ENCODE data around the gene MGAT1. TPM values are rescaled to one million over a fixed set of nuclear protein-coding genes. Genes with fewer than 3 reads are reported as not detected.

MGAT1 gene
- total and polyA plus RNA-seq, 2 donors from 2014 or later = 73.3 to 132 TPM

DNA sequence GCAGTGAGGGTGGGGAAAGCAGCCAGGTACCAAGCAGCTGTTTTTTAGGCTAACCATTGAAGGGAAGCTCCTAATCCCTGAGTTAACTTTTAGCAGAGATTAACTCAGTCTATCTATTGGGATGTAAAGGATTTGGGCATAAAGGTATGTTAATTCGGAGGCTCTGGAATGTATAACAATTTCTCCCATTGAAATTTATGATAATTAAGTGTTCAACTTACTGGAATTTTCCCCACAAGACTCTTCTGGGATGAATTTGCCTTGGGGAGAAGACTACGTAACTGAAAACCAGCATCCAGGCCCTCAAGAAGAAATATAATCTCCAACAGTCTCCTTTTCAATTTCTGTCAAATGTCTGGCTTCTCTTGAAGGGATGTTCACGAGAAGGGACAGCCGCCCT, 34.9 kb upstream of the MGAT1 start:
- peaks cover 0 to 14% (median 9%) of the 10 kb centered on the region in 3 donors for H3K36me3 ChIP-seq (ENCODE audit: control insufficient read depth in 2 of 3, insufficient read depth in 3 of 3, low read length in 3 of 3)
- no peaks in the 10 kb centered on the region for H3K9me3 ChIP-seq (ENCODE audit: control insufficient read depth in 2 of 3, insufficient read depth in 1 of 3, low read length in 3 of 3)
- DNase-seq (no peak), FAIRE-seq (no peak)
- H3K27ac ChIP-seq (ENCODE audit: low read depth in 2 of 2, low read length in 2 of 2) = no peak overlapping the region
- H3K27me3 ChIP-seq (ENCODE audit: control insufficient read depth, insufficient read depth, low read length) = no peaks in the 10 kb centered on the region
- H3K4me1 ChIP-seq (ENCODE audit: control insufficient read depth in 2 of 3, insufficient read depth in 2 of 3, low read depth in 1 of 3, low read length in 3 of 3) = peaks cover 0 to 5% (median 4%) of the 10 kb centered on the region in 3 donors
- no peak overlapping the region for H3K4me3 ChIP-seq (ENCODE audit: low read length in 3 of 3)
- no peak for TF ChIP-seq CTCF (IDR thresholded peaks at IDR 0.05; ENCODE audit: borderline replicate concordance, extremely low read depth, insufficient read depth)
- intact Hi-C loops (cut with DNase I) = no loop called here
- no peak overlapping the region for H3K9ac ChIP-seq (ENCODE audit: low read length in 3 of 3)

DNA sequence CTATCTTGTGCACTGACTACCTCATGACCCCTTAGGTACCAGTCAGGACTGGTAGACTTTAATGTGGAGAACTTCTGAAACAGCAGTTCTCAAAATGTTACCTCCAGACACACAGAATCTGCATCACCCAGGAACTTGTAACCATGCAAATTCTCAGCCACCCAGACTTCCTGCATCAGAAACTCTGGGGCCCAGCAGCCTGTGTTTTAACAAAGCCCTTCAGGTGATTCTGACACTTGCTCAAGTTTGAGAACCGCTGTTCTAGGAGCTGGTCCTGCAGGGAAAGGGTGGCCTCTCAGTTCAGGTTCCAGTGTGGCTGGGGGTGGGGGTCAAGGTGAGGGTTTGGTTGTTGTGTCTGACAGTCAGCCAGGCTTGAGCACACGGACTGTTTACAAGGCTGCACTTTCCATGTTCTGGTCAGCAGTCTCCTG, 30.0 kb upstream of the MGAT1 start:
- Histone ChIP-seq H3K9me3 (ENCODE audit: control insufficient read depth in 2 of 3, insufficient read depth in 1 of 3, low read length in 3 of 3) (peaks cover 0 to 2% (median 0%) of the 10 kb centered on the region in 3 donors), H3K27ac (ENCODE audit: low read depth in 2 of 2, low read length in 2 of 2) (no peak overlapping the region), H3K4me3 (ENCODE audit: low read length in 3 of 3) (peak overlapping the region in 2 of 3 donors; percentile 67 to 91), H3K4me1 (ENCODE audit: control insufficient read depth in 2 of 3, insufficient read depth in 2 of 3, low read depth in 1 of 3, low read length in 3 of 3) (peaks cover 0 to 13% (median 8%) of the 10 kb centered on the region in 3 donors), H3K27me3 (ENCODE audit: control insufficient read depth, insufficient read depth, low read length) (no peaks in the 10 kb centered on the region), H3K9ac (ENCODE audit: low read length in 3 of 3) (peak overlapping the region in 1 of 3 donors; percentile 78), H3K36me3 (ENCODE audit: control insufficient read depth in 2 of 3, insufficient read depth in 3 of 3, low read length in 3 of 3) (peaks cover 2 to 15% (median 14%) of the 10 kb centered on the region in 3 donors)
- intact Hi-C loops (cut with DNase I) = no loop called here
- TF ChIP-seq CTCF (IDR thresholded peaks at IDR 0.05; ENCODE audit: borderline replicate concordance, extremely low read depth, insufficient read depth) = no peak
- FAIRE-seq = no peak
- no peak for DNase-seq

GRCh38 chr5:180831139-180832093, 28.8 kb upstream of the MGAT1 start:
- H3K4me3 ChIP-seq (ENCODE audit: low read length in 3 of 3) = peak overlapping the region; percentile 67 to 91 (median 89)
- H3K36me3 ChIP-seq (ENCODE audit: control insufficient read depth in 2 of 3, insufficient read depth in 3 of 3, low read length in 3 of 3) = peaks cover 2 to 15% (median 7%) of the 10 kb centered on the region in 3 donors
- H3K9me3 ChIP-seq (ENCODE audit: control insufficient read depth in 2 of 3, insufficient read depth in 1 of 3, low read length in 3 of 3) = peaks cover 0 to 2% (median 0%) of the 10 kb centered on the region in 3 donors
- no peak for TF ChIP-seq CTCF (IDR thresholded peaks at IDR 0.05; ENCODE audit: borderline replicate concordance, extremely low read depth, insufficient read depth)
- intact Hi-C loops (cut with DNase I) = no loop called here
- H3K4me1 ChIP-seq (ENCODE audit: control insufficient read depth in 2 of 3, insufficient read depth in 2 of 3, low read depth in 1 of 3, low read length in 3 of 3) = peaks cover 0 to 13% (median 8%) of the 10 kb centered on the region in 3 donors
- H3K27ac ChIP-seq (ENCODE audit: low read depth in 2 of 2, low read length in 2 of 2) = peak overlapping the region; percentile 97
- no peaks in the 10 kb centered on the region for H3K27me3 ChIP-seq (ENCODE audit: control insufficient read depth, insufficient read depth, low read length)
- FAIRE-seq = no peak
- H3K9ac ChIP-seq (ENCODE audit: low read length in 3 of 3) = peak overlapping the region; percentile 76 to 89 (median 78)
- peak; percentile 84 to 96 (median 90) for DNase-seq
